GM18907 (cell line): ENCODE data around the gene NUDCD3.
"Not testable (repeated sequence)": the region's sequence is repeated elsewhere in the genome, so short reads cannot be mapped to it uniquely, and the experiment has no call there.

ENCODE experiments used
- ATAC-seq: cut with Tn5 transposase; IDR thresholded peaks from one replicate; pipeline ENCODE4 v1.9.1; 2021; ENCODE audit warnings: mild to moderate bottlenecking, moderate library complexity; ENCODE audit not compliant: unreplicated experiment

NUDCD3 gene

GRCh38 chr7:44449584-44449928, 40.9 kb downstream of the NUDCD3 start:
- ATAC-seq, result no peak

GRCh38 chr7:44448922-44449583, 41.4 kb downstream of the NUDCD3 start:
- no peak for ATAC-seq

- ATAC-seq, result no peak
These were observed 42.5 kb downstream of the NUDCD3 start for GRCh38 chr7:44447874-44448425.

- ATAC-seq, result no peak
These were observed 44.3 kb downstream of the NUDCD3 start for GRCh38 chr7:44445986-44446671.

GRCh38 chr7:44441079-44441478, 49.4 kb downstream of the NUDCD3 start:
- ATAC-seq, result no peak

GRCh38 chr7:44440577-44441078, 49.8 kb downstream of the NUDCD3 start:
- ATAC-seq, result no peak

GRCh38 chr7:44439926-44440325, 50.5 kb downstream of the NUDCD3 start:
- no peak for ATAC-seq

- ATAC-seq, result no peak
These were observed 51.6 kb downstream of the NUDCD3 start for GRCh38 chr7:44438816-44439215.

- no peak for ATAC-seq
These were observed 56.3 kb downstream of the NUDCD3 start for GRCh38 chr7:44434201-44434600.

GRCh38 chr7:44433255-44434022, 57.0 kb downstream of the NUDCD3 start:
- no peak for ATAC-seq

- ATAC-seq, result no peak
These were observed 58.0 kb downstream of the NUDCD3 start for GRCh38 chr7:44432381-44432977.

GRCh38 chr7:44431091-44431608, 59.3 kb downstream of the NUDCD3 start:
- peak; percentile 60 for ATAC-seq

GRCh38 chr7:44430054-44430453, 60.4 kb downstream of the NUDCD3 start:
- no peak for ATAC-seq

- not testable (repeated sequence) for ATAC-seq
These were observed 65.7 kb downstream of the NUDCD3 start for GRCh38 chr7:44424762-44425161.

- no peak for ATAC-seq
These were observed 73.5 kb downstream of the NUDCD3 start for GRCh38 chr7:44416941-44417340.

GRCh38 chr7:44415510-44415909, 74.9 kb downstream of the NUDCD3 start:
- ATAC-seq, result no peak

GRCh38 chr7:44415047-44415446, 75.4 kb downstream of the NUDCD3 start:
- ATAC-seq, result no peak

- no peak for ATAC-seq
These were observed 79.2 kb downstream of the NUDCD3 start for GRCh38 chr7:44411306-44411705.

GRCh38 chr7:44408596-44408995, 81.9 kb downstream of the NUDCD3 start:
- no peak for ATAC-seq

- no peak for ATAC-seq
These were observed 86.7 kb downstream of the NUDCD3 start for GRCh38 chr7:44403775-44404174.
